Ovary (tissue), 3 donors: ENCODE results near the gene IRAK1.

Source experiments
- CTCF ChIP-seq, 3 donors: fragments of 450-650 bp in 2 of 3; fragments of 200-600 bp in 1 of 3; IDR thresholded peaks; one replicate each; pipeline versions ENCODE4 v1.5.1 to v1.8.0; 2016 to 2022; ENCODE audit warnings: antibody characterized with exemption in 3 of 3, mild to moderate bottlenecking in 1 of 3
- POLR2A ChIP-seq: fragments of 450-650 bp; IDR thresholded peaks from one replicate; pipeline ENCODE4 v1.6.1; 2017; ENCODE audit warnings: antibody characterized with exemption, mild to moderate bottlenecking, moderate library complexity
- donor health status: DM: no; HTN: no; CAD: no.

- TF ChIP-seq POLR2A (no peak), CTCF (IDR thresholded peaks at IDR 0.05) (no peak)
Measured at GRCh38 chrX:154030266-154030665, 10.6 kb upstream of the IRAK1 start.
